ENCODE data around the gene ADAMTS17.
"Not testable (repeated sequence)": the region's sequence is repeated elsewhere in the genome, so short reads cannot be mapped to it uniquely, and the experiment has no call there.

Gene ADAMTS17

GRCh38 chr15:99983171-99983885, 358.4 kb downstream of the ADAMTS17 start:
- DNase-seq = no peak

- DNase-seq = no peak
Measured at GRCh38 chr15:99982662-99983061, 359.1 kb downstream of the ADAMTS17 start.

- no peak for DNase-seq
Measured at GRCh38 chr15:99981839-99982658, 359.7 kb downstream of the ADAMTS17 start.

DNA sequence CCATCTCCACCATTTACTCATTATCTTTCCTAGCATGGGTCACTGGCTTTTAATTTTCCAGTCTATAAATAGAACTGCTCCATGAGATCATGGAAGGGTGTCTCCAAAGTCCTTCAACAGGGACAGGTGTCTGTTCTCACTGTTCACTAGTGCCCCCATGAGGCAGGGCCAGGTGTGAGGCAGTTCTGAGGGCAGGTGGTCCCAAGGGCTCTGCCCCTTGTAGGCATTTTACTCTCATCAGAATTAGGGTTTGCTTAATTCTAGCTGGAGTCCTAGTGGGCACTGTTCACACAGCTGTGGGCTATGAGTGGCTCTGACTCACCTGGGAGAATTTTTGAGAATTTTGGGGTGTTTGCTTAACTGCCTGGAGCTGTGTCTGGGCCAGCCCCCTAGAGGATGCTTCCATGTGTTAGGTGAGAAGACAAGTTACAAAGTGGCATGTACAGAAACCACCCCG, 360.6 kb downstream of the ADAMTS17 start:
- no peak for DNase-seq

GRCh38 chr15:99980752-99981151, 361.0 kb downstream of the ADAMTS17 start:
- DNase-seq = no peak

- DNase-seq = not testable (repeated sequence)
Measured at GRCh38 chr15:99979886-99980285, 361.9 kb downstream of the ADAMTS17 start.

DNA sequence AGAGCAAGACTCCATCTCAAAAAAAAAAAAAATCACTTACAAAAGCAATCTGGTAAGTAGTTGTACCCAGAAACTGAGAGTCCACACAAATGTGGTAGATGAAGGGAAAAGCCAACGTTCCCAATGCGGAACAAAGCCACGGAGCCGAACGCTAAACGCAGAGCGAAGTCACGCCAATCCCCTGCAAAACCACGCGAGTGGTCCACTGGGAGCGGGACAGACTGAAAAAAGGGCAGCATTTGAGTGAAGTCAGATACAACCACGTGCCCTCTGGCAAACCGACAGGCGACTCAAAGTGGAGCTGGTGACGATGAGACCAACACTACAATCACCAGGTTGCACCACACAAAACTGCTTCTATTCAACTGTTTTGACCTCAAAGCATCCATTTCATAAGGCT, 362.4 kb downstream of the ADAMTS17 start:
- DNase-seq = no peak

DNA sequence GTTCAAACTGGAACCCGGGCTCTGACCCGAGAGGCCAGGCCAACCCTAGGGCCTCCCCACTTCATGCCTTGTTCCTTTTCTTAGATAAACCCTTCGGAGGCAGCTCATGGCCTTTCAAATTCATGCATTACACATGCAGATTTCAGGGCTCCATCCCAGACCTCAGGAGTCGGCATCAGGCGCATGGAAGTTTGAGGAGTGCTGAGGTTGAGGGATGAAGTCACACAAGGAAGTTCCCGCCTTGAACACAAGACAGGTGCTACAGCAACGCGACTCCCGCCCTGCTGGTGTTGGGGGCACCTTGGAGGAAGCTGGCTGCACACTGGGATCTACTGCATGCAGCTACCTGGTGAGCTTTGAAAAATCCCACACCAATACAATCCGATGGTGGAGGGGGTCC, 363.3 kb downstream of the ADAMTS17 start:
- no peak for DNase-seq

DNA sequence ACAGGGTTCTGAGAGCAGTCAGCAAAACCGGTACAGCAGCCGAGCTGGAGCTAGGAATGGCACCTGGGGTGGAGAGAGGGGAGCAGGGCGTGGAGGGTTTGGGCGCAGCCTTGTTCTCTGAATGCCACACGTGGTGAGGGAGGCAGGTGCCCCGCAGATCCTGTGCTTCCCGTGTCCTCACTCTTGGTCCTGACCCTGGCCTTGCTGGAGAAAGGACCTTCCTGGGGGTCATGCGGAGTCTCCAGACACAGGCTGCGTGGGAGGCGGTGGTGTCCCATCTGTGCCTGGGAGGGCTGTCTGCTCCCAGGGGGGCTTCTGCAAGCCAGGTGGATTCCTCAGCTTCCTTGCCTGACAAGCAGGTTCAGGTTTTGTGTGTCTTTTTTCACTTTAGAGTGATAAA, 363.8 kb downstream of the ADAMTS17 start:
- DNase-seq = no peak

DNA sequence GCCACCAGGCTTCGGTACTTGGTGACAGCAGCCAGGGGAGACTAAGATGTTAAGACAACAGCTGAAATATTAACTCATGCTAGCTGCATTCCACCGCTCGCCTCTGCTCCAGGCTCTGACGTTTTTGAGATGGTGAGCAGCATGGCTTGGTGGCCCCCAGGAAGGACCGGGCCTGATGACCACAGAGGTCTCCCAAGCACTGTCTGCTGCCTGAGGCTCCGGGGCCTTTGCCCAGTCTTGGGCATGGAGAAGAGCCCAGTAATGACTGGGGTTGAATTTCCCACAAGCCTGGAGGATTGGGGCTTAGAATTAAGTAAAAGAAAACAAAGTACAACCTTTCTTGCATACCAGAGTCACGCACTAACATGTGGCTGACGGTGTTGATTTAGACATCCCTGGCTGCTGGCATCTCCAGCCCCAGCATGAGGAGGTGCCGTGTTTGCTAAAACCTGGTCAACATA, 364.9 kb downstream of the ADAMTS17 start:
- no peak for DNase-seq

GRCh38 chr15:99976000-99976399, 365.8 kb downstream of the ADAMTS17 start:
- no peak for DNase-seq

- DNase-seq = no peak
Measured at GRCh38 chr15:99974246-99974645, 367.5 kb downstream of the ADAMTS17 start.

DNA sequence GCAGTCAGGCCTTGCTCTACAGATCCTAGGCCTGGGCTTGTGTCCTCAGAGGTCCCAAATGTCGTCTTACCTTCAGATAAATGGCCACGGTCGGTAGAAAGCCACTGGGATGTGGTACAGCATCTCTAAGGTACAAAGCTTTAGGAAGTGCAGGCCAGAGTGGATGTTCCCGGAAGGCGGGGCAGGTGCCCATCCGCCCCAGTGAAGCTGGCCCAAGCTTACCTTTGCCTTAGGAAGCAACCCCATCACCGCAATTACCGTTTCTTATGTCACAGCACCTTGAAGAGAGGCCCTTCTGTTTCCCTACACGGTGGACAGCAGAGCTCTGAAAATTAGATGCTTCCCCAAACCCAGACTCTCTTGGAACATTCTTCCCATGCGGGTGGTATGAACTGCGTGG, 368.4 kb downstream of the ADAMTS17 start:
- DNase-seq = no peak

- DNase-seq = no peak
Measured at GRCh38 chr15:99970891-99971430, 370.8 kb downstream of the ADAMTS17 start.

DNA sequence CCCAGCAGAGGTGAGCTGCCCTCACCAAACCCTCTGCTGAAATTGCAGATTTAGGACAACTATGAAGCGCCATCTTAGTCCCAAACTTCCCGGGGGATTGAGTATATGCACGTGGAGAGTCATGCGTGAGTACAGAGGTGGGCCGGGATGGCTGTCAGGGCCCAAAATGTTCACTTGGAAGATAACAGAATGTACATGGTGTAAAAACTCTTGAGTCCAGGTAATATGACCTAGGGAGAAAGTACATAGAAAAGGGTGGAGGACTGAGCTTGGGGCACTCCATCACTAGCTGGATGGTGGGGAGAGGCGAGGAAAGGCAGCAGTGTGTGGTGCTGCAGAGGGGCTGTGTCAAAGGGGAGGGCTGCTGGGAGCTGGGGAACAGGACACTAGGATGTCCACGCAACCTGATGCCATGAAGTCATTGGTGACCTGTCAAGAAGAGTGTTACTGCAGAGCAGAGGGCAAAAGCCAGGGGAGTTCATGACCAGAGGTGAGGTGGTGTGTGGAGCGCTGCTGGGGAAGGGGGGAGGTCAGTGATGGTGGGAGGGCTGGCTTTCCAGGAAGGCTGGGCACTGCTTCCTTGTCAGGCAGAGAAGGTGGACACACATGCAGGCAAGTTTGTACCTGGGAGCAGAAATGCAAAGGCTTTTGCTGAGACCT, 372.4 kb downstream of the ADAMTS17 start:
- no peak for DNase-seq

- DNase-seq = no peak
Measured at GRCh38 chr15:99967841-99968371, 373.9 kb downstream of the ADAMTS17 start.

DNA sequence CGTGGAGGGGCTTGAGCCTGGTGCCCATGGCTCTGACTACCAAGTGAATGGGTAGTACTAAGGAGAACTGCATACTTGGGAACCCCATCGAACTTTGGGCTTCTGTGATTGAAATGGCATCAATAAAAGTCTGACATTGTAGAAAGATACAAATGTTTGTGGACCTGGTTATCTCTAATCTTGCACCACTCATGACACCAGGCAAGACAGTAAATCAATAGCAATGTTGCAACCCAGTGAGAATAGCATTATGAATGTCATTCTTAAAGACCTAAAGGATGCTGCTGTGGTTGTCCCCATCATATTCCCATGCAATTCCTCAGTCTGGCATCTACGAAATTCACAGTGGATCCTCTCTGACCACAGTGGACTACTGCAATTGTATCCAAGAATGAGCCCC, 375.0 kb downstream of the ADAMTS17 start:
- no peak for DNase-seq

DNA sequence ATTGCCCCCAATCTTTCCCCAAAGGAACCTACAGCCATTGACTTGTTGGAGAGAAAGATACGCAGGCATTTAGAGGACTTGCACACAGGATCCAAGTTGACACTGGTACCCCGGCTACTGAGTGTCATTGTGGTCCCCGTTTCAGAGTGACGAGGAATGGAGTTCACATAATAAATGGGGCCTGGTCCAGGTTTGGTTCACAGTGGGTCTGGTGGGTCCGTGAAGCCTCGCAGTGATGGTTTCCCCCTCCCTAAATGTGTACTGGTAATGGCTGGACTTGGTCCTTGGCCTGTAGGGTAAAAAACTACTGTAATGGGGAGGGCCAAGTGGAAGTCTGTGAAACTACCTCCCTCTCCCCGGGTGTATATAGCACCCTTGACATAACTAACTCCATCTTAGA, 376.4 kb downstream of the ADAMTS17 start:
- no peak for DNase-seq

DNA sequence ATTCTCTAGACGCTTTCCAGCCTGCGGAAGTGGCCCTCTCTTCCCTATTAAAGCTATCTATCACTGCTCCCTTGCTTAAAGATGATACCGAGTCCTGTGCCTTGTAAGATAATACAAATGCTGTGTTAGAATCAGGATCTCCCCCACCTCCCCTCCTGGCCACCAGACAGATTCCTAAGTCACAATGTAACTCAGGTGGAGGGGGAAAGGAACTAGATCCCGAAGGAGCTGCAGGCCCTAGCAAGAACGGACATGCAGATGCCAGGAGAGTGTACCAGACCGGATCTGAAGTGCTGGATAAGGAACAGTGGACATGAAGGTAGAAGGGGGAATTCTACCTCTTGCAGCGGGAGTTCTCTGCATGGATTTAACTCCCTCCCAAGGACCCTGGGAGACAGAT, 377.8 kb downstream of the ADAMTS17 start:
- DNase-seq = no peak

DNA sequence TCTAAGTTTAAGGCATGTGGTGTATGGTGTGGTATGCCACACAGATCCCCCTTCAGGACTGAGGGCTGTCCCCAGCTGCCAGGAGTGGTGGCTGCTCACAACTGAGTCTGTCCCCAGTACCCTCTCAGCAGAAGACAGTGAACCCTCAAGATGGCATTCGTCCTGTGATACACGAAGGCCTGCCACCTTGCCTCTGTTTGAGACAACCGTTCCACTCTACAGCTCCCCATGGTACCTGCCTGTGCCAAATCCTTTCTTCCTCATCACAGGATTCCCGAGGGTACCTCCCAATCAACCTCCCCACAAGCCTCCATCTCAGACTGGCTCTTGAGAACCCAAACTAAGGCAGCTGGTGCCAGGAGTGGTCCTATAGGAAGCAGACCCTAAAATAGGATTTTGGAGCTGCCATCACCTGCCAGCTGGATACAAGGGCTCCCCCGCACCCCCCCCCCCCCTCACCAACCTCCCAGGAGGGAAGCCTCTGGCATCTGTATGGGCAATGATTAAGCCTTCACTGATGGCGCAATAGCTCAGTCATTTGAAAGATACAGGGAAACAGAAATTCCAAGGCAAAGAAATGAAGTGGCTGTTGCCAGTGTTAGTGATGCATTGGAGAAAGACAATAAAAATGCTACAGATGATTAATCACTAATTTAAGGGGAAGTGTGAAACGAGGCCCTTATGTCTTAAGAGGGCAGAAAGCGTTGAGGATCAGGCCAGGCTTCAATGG, 378.5 kb downstream of the ADAMTS17 start:
- peak in 1 of 3 donors; percentile 18 for DNase-seq

- no peak for DNase-seq
Measured at GRCh38 chr15:99962006-99962561, 379.7 kb downstream of the ADAMTS17 start.

- peak in 2 of 3 donors; percentile 7 to 14 for DNase-seq
Measured at GRCh38 chr15:99961011-99961441, 380.7 kb downstream of the ADAMTS17 start.

Data from suppressor macrophage treated with lipopolysaccharide for 1 hour (primary cell).